Posterior cingulate gyrus (tissue), 11 donors: ENCODE data around the gene SMOC1.

Experiments
- DNase-seq, 10 donors: peaks; one replicate each; pipeline versions ENCODE4 v3.0.0 to v3.0.0-alpha.2; 2020 to 2021; ENCODE audit warnings: mixed read lengths in 3 of 10
- intact Hi-C: fragments of 100-400 bp; cut with DNase I; formaldehyde crosslinking; loops from one replicate; pipeline ENCODE4 v1.15.1; 2023

Gene SMOC1

GRCh38 chr14:69999261-69999674 lies 120.1 kb downstream of the SMOC1 start:
- intact Hi-C loops: no loop called here
- DNase-seq: no peak

DNA sequence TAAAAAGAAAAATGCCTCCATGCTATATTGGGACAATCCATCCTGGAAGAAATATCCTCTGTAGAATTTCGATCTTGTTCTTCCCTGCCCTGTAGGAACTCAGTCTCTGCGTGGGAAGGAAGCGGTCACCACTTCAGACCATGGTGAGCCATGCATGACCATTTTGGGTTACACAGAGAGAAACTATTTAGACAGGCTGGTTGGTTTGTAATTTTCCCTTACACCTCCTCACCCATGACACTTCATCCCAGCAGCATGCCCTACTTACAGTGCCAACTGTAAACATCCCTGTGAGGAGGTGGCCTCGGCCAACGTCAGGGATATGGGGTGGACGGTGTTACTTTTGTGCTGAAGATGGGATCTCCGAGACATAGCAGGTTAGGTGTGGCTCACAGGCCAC lies 121.4 kb downstream of the SMOC1 start:
- intact Hi-C loops: no loop called here

GRCh38 chr14:70002589-70003346 lies 123.6 kb downstream of the SMOC1 start:
- DNase-seq: no peak
- intact Hi-C loops: no loop called here

More for the DNA sequence above, 121.4 kb downstream of the SMOC1 start:
- DNase-seq: no peak

- DNase-seq: no peak
- intact Hi-C loops: no loop called here
These were observed 125.6 kb downstream of the SMOC1 start for GRCh38 chr14:70004791-70005190.

DNA sequence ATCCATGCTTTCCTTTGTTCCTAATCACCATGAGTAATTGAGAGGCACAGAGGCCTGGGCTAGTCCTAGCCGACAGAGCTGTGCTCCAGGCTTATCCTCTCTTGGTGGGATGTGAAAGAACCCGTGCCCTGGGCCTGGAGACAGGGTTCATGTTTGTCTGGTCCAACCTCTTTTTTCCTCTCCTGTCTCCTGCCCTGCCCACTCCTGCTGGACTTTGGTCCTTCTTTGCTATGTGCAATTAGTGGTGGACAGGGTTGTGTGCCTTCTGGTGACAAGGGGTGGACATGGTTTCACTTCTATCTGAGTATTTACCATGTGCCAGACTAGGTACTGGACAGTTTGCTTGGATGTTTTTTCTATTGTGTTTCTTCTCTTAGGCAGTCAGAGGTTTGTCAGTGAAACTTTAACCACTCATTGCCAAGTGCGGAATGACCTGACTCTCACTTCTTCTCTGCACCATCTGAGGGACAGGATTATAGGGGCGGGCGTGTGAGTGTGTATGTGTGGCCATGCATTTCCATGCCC lies 126.1 kb downstream of the SMOC1 start:
- intact Hi-C loops: no loop called here
- DNase-seq: no peak

DNA sequence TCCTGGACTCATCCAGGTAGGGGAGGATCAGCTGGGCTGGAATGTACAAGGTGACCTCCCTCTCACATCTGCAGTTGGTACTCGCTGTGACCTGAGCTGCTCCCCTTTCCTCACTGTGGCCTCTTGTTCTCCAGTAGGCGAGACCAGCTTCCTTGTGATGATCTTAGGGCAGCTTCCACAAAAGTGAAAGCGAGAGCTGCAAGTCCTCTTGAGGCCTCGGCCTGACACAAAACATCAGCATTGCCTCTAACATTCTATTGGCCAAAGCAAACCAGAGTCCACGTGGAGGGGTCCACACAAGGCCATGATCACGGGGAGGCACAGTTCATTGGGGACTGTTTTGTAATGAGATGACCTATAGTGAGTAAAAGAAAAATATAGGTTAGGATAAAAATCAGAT lies 127.5 kb downstream of the SMOC1 start:
- intact Hi-C loops: no loop called here
- no peak for DNase-seq

- intact Hi-C loops: no loop called here
- DNase-seq: no peak
These were observed 129.4 kb downstream of the SMOC1 start for GRCh38 chr14:70008284-70009262.

DNA sequence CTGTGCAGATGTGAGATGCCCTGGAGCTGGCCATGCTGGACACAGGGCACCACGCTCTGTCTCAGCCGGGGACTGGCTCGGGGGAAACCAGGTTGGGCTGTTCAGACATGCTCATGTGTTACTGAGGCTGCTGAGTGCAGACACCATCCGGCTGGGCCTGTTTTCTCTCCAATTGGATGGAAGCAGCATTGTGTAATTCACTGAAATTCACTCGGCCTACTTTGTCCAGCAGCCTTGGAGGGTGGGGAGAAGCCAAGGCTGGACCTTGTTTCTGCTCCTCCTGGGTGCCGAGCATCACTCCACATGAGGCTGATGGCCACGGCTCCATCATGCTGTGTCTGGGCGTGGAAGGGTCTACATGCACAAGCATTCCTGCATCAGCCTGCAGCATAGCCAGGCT lies 130.7 kb downstream of the SMOC1 start:
- no peak for DNase-seq
- intact Hi-C loops: loop anchor here (5.0 kb wide), 1 partner anchor 133 kb away; the partner anchor contains the start of gene SMOC1

DNA sequence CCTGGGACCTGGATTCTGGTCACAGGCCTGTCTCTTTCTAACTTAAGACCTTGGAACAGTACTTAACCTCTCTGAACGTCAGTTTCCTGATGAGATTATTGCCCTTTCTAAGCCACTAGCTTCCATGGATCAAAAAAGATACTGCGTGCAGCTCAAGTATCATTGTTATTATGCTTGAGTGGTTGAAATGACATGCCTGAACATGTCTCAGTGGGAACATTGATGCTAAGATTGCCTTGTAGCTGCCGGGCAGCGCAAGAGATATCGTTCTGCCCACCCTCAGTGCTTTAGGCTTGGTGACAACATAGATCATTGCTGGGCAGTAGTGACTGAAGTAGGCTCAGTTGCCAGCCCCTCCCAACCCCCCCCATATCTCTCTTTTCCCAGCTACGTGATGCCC lies 131.9 kb downstream of the SMOC1 start:
- intact Hi-C loops: loop anchor here (5.0 kb wide), 1 partner anchor 134 kb away; the partner anchor contains the start of gene SMOC1
- DNase-seq: no peak

DNA sequence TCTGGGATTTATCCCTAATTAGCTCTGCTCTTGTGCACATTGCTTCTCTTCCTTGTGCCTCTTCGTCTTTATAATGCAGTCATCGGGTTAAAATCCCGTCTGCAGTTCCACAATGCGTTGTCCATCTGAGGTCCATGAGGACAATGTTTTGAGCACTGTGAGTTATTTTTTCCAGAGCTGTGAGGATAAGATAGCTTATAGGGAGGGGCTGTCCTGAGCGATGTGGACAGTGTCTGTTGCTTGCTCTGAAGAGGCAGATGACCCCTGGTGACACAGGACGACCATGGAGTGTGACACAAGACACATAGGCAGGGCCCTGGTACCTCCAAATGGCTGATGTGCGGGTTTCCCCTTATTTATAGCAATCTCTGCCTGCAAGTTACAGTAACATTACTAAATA lies 132.5 kb downstream of the SMOC1 start:
- intact Hi-C loops: loop anchor here (5.0 kb wide), 1 partner anchor 134 kb away; the partner anchor contains the start of gene SMOC1
- no peak for DNase-seq

GRCh38 chr14:70013271-70013873 lies 134.2 kb downstream of the SMOC1 start:
- DNase-seq: peak in 3 of 10 donors; percentile 25 to 62 (median 57)
- intact Hi-C loops: loop anchor here (5.0 kb wide), 1 partner anchor 136 kb away; the partner anchor contains the start of gene SMOC1

DNA sequence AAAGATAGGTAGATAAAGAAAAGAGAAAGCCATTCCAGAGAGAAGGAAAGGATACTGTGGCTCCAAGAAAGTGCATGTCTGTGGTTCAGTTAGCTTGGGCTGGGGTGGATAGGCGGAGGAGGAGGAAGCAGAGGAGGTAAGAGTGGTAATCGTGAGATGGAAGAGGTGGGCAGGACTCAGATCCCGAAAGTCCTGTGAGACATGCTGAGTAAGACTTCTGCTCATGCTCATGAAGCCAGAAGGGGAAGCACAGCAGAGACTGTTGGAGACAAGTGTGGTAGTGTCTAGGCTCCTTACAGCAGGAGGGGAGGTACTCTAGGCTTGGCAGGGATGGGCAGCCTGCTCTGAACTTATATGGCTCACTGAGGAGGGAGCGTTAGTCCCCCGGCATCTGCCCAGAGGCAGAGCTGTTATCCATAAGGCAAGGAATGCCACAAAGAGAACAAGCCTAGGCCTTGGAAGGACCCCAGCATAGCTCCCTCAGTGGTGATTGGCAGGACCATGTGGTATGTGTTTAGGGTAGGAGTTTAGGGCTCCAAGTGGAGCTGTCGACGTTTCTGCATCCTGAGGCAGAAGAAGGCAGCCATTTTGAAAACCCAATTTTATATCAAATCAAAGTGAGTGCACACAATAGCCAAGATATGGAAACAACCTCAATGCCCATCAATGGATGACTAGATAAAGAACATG lies 135.3 kb downstream of the SMOC1 start:
- DNase-seq: no peak
- intact Hi-C loops: loop anchor here (5.0 kb wide), 1 partner anchor 137 kb away; the partner anchor contains the start of gene SMOC1

- intact Hi-C loops: no loop called here
- DNase-seq: no peak
These were observed 139.0 kb downstream of the SMOC1 start for GRCh38 chr14:70018230-70018629.

DNA sequence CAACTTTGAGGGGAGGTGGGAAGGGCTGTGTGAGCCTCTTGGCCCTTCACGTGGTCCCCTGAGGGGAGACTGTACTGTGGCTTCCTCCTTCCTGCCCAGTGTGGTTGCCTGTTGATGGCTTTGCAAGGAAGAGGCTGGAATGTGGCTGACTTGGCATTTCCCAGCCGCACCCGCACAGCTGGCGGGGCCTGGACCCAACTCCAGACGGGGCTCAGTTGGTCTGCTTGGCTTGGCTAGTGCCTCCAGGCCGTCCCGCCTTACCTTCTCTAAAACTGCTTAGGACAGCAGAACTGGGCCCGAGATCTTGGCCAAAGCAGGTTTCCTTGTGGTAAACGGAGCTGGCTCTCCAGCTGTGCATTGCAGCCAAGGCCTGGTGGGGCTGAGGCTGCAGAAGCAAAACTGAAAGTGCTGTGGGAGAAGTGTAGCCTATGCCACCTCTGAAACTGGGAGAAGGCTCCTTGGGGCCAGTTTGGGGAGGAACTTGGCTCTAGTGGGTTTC lies 139.5 kb downstream of the SMOC1 start:
- intact Hi-C loops: no loop called here
- DNase-seq: no peak

DNA sequence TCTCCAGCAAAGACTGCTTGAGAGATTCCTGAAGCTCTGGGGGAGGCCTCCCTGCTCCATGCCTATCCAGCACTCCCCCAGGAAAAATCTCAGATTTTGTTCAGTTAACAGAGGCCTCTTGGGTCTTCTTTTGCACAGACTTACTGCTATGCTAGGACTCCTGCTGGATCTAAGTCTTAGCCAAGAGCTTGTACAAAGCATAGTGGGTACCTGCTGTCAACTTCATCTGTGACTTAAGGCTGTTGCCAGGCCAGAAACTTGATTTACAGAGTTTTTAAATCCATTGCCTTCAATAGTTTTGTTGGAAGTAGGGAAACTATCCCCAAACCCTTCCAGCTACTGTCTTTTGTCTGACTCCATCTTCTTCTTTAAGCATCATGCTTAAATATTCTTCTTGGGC lies 140.5 kb downstream of the SMOC1 start:
- DNase-seq: no peak
- intact Hi-C loops: no loop called here

DNA sequence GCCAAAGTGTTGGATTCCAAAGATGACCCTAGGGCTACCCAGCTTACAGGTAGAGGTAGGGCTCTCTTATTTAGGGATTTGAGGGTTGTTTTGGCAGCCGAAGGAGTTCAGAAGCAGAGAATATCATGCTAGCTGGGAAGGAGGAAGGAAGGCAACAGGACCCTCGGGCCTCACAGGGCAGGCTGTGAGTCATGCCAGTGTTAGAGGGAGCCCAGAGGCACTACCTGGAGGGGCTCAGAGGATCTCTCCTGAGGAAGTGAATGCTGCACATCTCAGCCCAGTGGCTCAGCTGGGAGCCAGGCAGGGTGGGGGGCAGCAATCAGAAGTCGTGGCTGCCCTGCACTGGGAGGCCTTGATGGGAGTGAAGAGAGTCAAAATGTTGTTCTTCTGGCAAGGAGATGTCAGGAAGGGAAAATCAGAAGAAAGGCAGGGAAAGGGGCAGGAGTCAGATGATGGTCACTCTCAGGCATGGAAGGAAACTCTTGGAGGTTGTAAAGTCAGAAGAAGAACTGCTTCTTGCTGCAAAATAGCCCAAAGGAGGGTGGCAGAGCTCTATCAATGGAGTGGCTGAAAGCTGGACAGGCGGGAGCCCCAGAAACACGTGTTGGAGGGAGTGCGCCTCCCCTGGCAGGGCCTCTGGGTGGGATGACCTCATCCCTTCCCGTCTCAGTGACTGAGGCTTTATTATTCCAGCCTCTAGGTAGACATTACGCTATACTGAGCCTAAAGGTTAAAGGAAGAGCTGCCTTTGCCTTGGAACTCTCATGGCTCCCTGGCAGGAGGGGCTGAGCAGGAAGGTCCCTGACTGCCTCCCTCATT lies 141.3 kb downstream of the SMOC1 start:
- intact Hi-C loops: no loop called here
- peak in 5 of 10 donors; percentile 15 to 93 (median 56) for DNase-seq

GRCh38 chr14:70021548-70022220 lies 142.5 kb downstream of the SMOC1 start:
- intact Hi-C loops: no loop called here
- DNase-seq: no peak

DNA sequence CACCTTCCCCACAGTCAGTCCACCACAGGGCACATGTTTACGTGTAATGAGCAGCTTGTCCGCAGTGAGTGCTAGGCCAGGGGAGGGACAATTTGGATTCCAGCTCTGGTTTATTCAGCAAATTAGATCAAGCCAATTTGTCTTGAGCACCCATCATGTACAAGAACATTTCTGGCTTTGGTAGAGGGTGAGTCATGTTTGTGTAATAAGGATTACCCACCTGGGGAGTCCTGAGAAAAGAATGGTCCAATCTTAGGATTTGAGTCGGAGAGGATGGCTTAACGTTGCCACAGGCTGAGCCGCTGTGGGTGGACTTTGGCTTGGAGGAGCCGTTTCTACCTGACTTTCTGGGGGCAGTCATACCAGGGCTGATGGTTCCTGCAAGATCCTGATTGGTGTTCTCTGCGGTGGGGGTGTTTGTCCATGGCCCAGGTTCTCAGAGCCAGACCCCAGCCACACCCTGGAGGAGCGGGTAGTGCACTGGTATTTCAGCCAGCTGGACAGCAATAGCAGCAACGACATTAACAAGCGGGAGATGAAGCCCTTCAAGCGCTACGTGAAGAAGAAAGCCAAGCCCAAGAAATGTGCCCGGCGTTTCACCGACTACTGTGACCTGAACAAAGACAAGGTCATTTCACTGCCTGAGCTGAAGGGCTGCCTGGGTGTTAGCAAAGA lies 143.7 kb downstream of the SMOC1 start:
- intact Hi-C loops: no loop called here
- no peak for DNase-seq
